DOHH2 (cell line): ENCODE data around the gene CPED1.

Experiments used
- H3F3A ChIP-seq: fragments of 200-600 bp; sonication (generic), shearing (Covaris generic); 2 replicates; pipeline ENCODE4 v1.6.0; 2016; ENCODE audit warnings: antibody characterized with exemption, mild to moderate bottlenecking; ENCODE audit not compliant: control insufficient read depth, insufficient read depth
- H3K27ac ChIP-seq: fragments of 200-600 bp; sonication (generic); 2 replicates; pipeline ENCODE4 v1.5.1; 2014; ENCODE audit warnings: low read depth, mild to moderate bottlenecking, low read length, moderate library complexity
- H3K27me3 ChIP-seq: fragments of 200-600 bp; sonication (generic); 2 replicates; pipeline ENCODE4 v1.6.1; 2014; ENCODE audit warnings: mild to moderate bottlenecking, low read length, mixed read lengths; ENCODE audit not compliant: control insufficient read depth
- H3K36me3 ChIP-seq: fragments of 200-600 bp; sonication (generic); 2 replicates; pipeline ENCODE4 v1.6.1; 2014; ENCODE audit warnings: mild to moderate bottlenecking, low read length, moderate library complexity, mixed read lengths; ENCODE audit not compliant: control insufficient read depth
- H3K4me1 ChIP-seq: fragments of 200-600 bp; sonication (generic); 2 replicates; pipeline ENCODE4 v1.6.1; 2014; ENCODE audit warnings: mild to moderate bottlenecking, low read length, mixed read lengths; ENCODE audit not compliant: control insufficient read depth
- H3K4me2 ChIP-seq: fragments of 200-600 bp; sonication (generic); 2 replicates; pipeline ENCODE4 v1.6.0; 2014; ENCODE audit warnings: mild to moderate bottlenecking, low read length, moderate library complexity
- H3K4me3 ChIP-seq: fragments of 200-600 bp; sonication (generic); 2 replicates; pipeline ENCODE4 v1.5.1; 2014; ENCODE audit warnings: mild to moderate bottlenecking, low read length, mixed read lengths
- H3K79me2 ChIP-seq: fragments of 200-600 bp; sonication (generic); 2 replicates; pipeline ENCODE4 v1.6.1; 2014; ENCODE audit warnings: mild to moderate bottlenecking, low read length, mixed read lengths; ENCODE audit not compliant: control insufficient read depth
- H3K9me2 ChIP-seq: fragments of 200-600 bp; sonication (generic); replicated peaks from 2 replicates; pipeline ENCODE4 v1.6.1; 2014; ENCODE audit warnings: mild to moderate bottlenecking, low read length, mixed read lengths; ENCODE audit not compliant: control insufficient read depth
- H3K9me3 ChIP-seq: fragments of 200-600 bp; sonication (generic); 2 replicates; pipeline ENCODE4 v1.6.1; 2014; ENCODE audit warnings: antibody characterized with exemption, low read length, mixed read lengths; ENCODE audit not compliant: control insufficient read depth, insufficient read depth
- H4K20me1 ChIP-seq: fragments of 200-600 bp; sonication (generic); 2 replicates; pipeline ENCODE4 v1.6.0; 2014; ENCODE audit warnings: low read depth, mild to moderate bottlenecking, antibody characterized with exemption, low read length, moderate library complexity; ENCODE audit not compliant: control insufficient read depth, insufficient read depth
- CTCF ChIP-seq: fragments of 200-600 bp; sonication (generic); IDR thresholded peaks from one replicate; pipeline ENCODE4 v1.5.1; 2014; ENCODE audit warnings: antibody characterized with exemption, mild to moderate bottlenecking, low read depth, low read length; ENCODE audit not compliant: poor library complexity, severe bottlenecking
- EZH2phosphoT487 ChIP-seq: fragments of 200-600 bp; sonication (generic); IDR thresholded peaks from 2 replicates; pipeline ENCODE4 v1.6.1; 2017; ENCODE audit warnings: borderline replicate concordance, mild to moderate bottlenecking, antibody characterized with exemption, low read length, moderate library complexity, mixed read lengths

The CPED1 gene

GRCh38 chr7:121323515-121324302 is 335.2 kb downstream of the CPED1 start:
- Histone ChIP-seq H3K4me3 (no peak overlapping the region), H3K27me3 (peaks cover 9% of the 10 kb centered on the region), H3K9me2 (no peaks in the 10 kb centered on the region), H3K4me1 (no peaks in the 10 kb centered on the region), H3K79me2 (no peaks in the 10 kb centered on the region), H3K27ac (no peak overlapping the region), H3F3A (no peaks in the 10 kb centered on the region), H3K4me2 (no peak overlapping the region), H3K9me3 (no peaks in the 10 kb centered on the region), H4K20me1 (no peaks in the 10 kb centered on the region), H3K36me3 (no peaks in the 10 kb centered on the region)
- TF ChIP-seq CTCF (no peak), EZH2phosphoT487 (no peak)

DNA sequence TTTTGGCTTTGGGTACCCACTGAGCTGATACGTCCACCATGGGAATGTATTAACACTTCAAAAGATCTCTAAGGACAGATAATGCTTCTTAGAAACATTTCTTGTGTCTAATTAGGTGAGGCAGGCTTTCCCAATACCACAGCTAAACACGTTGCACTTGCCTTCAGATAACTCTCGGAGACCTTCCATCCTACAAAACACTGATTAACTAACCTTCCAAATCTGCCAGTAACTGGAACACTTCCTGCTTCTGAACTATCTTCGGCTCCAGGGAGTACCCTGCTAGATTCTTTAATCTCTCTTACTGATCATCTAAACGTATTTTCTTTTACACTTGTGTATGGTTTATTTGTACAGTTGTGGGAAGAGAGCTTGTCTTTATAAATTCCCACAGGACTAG is 339.2 kb downstream of the CPED1 start:
- Histone ChIP-seq H3K27ac (no peak overlapping the region), H3K9me3 (no peaks in the 10 kb centered on the region), H3K27me3 (peaks cover 36% of the 10 kb centered on the region), H3K36me3 (no peaks in the 10 kb centered on the region), H4K20me1 (no peaks in the 10 kb centered on the region), H3K4me2 (no peak overlapping the region), H3K4me3 (no peak overlapping the region), H3F3A (no peaks in the 10 kb centered on the region), H3K9me2 (no peaks in the 10 kb centered on the region), H3K4me1 (no peaks in the 10 kb centered on the region; the same call in 1 of the 2 replicates), H3K79me2 (no peaks in the 10 kb centered on the region)
- TF ChIP-seq CTCF (no peak), EZH2phosphoT487 (no peak)

GRCh38 chr7:121328508-121329190 is 340.1 kb downstream of the CPED1 start, which contains the start of gene WNT16:
Gene WNT16, plus strand, starts transcription at chr7:121329000. Its CDS starts 293 bp downstream, at chr7:121329293.
- TF ChIP-seq EZH2phosphoT487 (no peak), CTCF (no peak)
- H3K4me1 ChIP-seq = no peaks in the 10 kb centered on the region; the same call in 1 of the 2 replicates
- H3K4me3 ChIP-seq = peak within 1 kb of the TSS; percentile 53
- peaks cover 36% of the 10 kb centered on the region for H3K27me3 ChIP-seq
- H4K20me1 ChIP-seq = no peaks in the 10 kb centered on the region
- peak within 1 kb of the TSS; percentile 54 for H3K4me2 ChIP-seq
- no peaks in the 10 kb centered on the region for H3K36me3 ChIP-seq
- no peaks in the 10 kb centered on the region for H3K79me2 ChIP-seq
- no peak within 1 kb of the TSS for H3K27ac ChIP-seq
- H3K9me2 ChIP-seq = no peaks in the 10 kb centered on the region
- H3K9me3 ChIP-seq = no peaks in the 10 kb centered on the region
- H3F3A ChIP-seq = no peaks in the 10 kb centered on the region
